WTC11 (cell line): ENCODE measurements around the gene BAG1. TPM values are rescaled to one million over a fixed set of nuclear protein-coding genes. Genes with fewer than 3 reads are reported as not detected.

Source experiments
- ATAC-seq: fragments of 200-7000 bp; cut with Tn5 transposase; 2 replicates; pipeline ENCODE4 v1.10.0; 2021; ENCODE audit warnings: mild to moderate bottlenecking, moderate library complexity
- CTCF ChIA-PET: fragments of 300-600 bp; sonication (Branson Sonifier 250); formaldehyde crosslinking; loops from one replicate; lab custom pipeline; 2021; ENCODE audit warnings: antibody characterized with exemption; lab: Charles Lee
- POLR2A ChIA-PET: fragments of 350-600 bp; sonication (Branson Sonifier 250); formaldehyde crosslinking; loops from one replicate; lab custom pipeline; 2021; ENCODE audit warnings: antibody characterized with exemption; lab: Charles Lee
- DNase-seq: peaks from one replicate; pipeline ENCODE4 v3.0.0; 2021; ENCODE audit warnings: low spot score
- H3K27ac Mint-ChIP-seq: 2 replicates; pipeline ENCODE4 v1.8.0; 2021; ENCODE audit warnings: mixed read lengths
- H3K27me3 Mint-ChIP-seq: 2 replicates; pipeline ENCODE4 v1.8.0; 2021; ENCODE audit warnings: low read depth, mild to moderate bottlenecking, moderate library complexity, mixed read lengths
- H3K36me3 Mint-ChIP-seq: 2 replicates; pipeline ENCODE4 v1.8.0; 2021; ENCODE audit warnings: mixed read lengths
- H3K4me1 Mint-ChIP-seq: 2 replicates; pipeline ENCODE4 v1.8.0; 2022; ENCODE audit warnings: mixed read lengths
- H3K4me3 Mint-ChIP-seq: 2 replicates; pipeline ENCODE4 v1.8.0; 2021; ENCODE audit warnings: mild to moderate bottlenecking, moderate library complexity, mixed read lengths
- H3K9me3 Mint-ChIP-seq: 2 replicates; pipeline ENCODE4 v1.8.0; 2021; ENCODE audit warnings: mixed read lengths
- AR ChIP-seq: fragments of 250-450 bp; sonication (Bioruptor Pico); IDR thresholded peaks from 2 replicates; pipeline ENCODE4 v1.9.0; 2021; ENCODE audit warnings: mild to moderate bottlenecking
- CBFB ChIP-seq: sonication (generic); formaldehyde crosslinking; IDR thresholded peaks from 2 replicates; pipeline ENCODE4 v1.8.1; 2022; ENCODE audit warnings: mild to moderate bottlenecking, low read depth, missing genetic modification reagents
- ERG ChIP-seq: fragments of 250-450 bp; sonication (Bioruptor Pico); IDR thresholded peaks from 2 replicates; pipeline ENCODE4 v1.8.0; 2021; ENCODE audit warnings: mild to moderate bottlenecking
- FOXJ3 ChIP-seq: sonication (generic); formaldehyde crosslinking; IDR thresholded peaks from 2 replicates; pipeline ENCODE4 v1.9.0; 2021; ENCODE audit warnings: missing genetic modification reagents, mild to moderate bottlenecking, borderline replicate concordance
- FOXP1 ChIP-seq: sonication (generic); formaldehyde crosslinking; IDR thresholded peaks from 2 replicates; pipeline ENCODE4 v1.8.0; 2022; ENCODE audit warnings: missing genetic modification reagents, mild to moderate bottlenecking, moderate library complexity, borderline replicate concordance
- FOXP4 ChIP-seq: sonication (generic); formaldehyde crosslinking; IDR thresholded peaks from 2 replicates; pipeline ENCODE4 v1.8.0; 2022; ENCODE audit warnings: mild to moderate bottlenecking, missing genetic modification reagents
- GRHL2 ChIP-seq: fragments of 250-450 bp; sonication (Bioruptor Pico); IDR thresholded peaks from 2 replicates; pipeline ENCODE4 v1.8.0; 2022; ENCODE audit warnings: mild to moderate bottlenecking, moderate library complexity; ENCODE audit not compliant: insufficient replicate concordance, severe bottlenecking
- NR2C2 ChIP-seq: sonication (generic); formaldehyde crosslinking; IDR thresholded peaks from 2 replicates; pipeline ENCODE4 v1.8.0; 2022; ENCODE audit warnings: mild to moderate bottlenecking, missing genetic modification reagents
- NR3C1 ChIP-seq: sonication (generic); formaldehyde crosslinking; conservative IDR thresholded peaks from 2 replicates; pipeline ENCODE4 v1.8.1; 2023; ENCODE audit warnings: low read depth, mild to moderate bottlenecking, missing genetic modification reagents
- PRRX2 ChIP-seq: fragments of 250-450 bp; sonication (Bioruptor Pico); IDR thresholded peaks from 2 replicates; pipeline ENCODE4 v1.8.0; 2021; ENCODE audit warnings: mild to moderate bottlenecking
- ZNF396 ChIP-seq: fragments of 250-450 bp; sonication (Bioruptor Pico); IDR thresholded peaks from 2 replicates; pipeline ENCODE4 v1.8.0; 2021; ENCODE audit warnings: mild to moderate bottlenecking, moderate library complexity, borderline replicate concordance
- ZNF423 ChIP-seq: fragments of 250-450 bp; sonication (Bioruptor Pico); IDR thresholded peaks from 2 replicates; pipeline ENCODE4 v2.1.2; 2022; ENCODE audit warnings: mild to moderate bottlenecking, moderate library complexity
- total RNA-seq: library from RNA; stranded (reverse); gene quantifications from 3 replicates; pipeline ENCODE4 v1.2.3, GENCODE V29; 2021
- TF ChIP-seq, protein P1 (sequence below): sonication (generic); formaldehyde crosslinking; conservative IDR thresholded peaks from 2 replicates; pipeline ENCODE4 v1.8.1; 2022; ENCODE audit warnings: mild to moderate bottlenecking, missing genetic modification reagents
- TF ChIP-seq, protein P2 (sequence below): sonication (generic); formaldehyde crosslinking; IDR thresholded peaks from 2 replicates; pipeline ENCODE4 v1.8.0; 2023; ENCODE audit warnings: missing genetic modification reagents

Gene BAG1
- total RNA-seq, 1 experiment from 2014 or later = 52.9 TPM

- DNase-seq (no peak), ATAC-seq (no peak; the same call in 1 of the 2 replicates)
- H3K27me3 Mint-ChIP-seq = no peaks in the 10 kb centered on the region; the same call in 1 of the 2 replicates
- ChIA-PET POLR2A (no interaction called here), CTCF (interaction anchor here (1.4 kb wide), 1 partner anchor 11 kb away, joined by 4 read pairs; no protein-coding TSS in a partner anchor)
- TF ChIP-seq NR2C2 (no peak), AR (CRISPR knock-in tag) (no peak), PRRX2 (no peak)
- TF ChIP-seq, protein P1, sequence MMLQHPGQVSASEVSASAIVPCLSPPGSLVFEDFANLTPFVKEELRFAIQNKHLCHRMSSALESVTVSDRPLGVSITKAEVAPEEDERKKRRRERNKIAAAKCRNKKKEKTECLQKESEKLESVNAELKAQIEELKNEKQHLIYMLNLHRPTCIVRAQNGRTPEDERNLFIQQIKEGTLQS (CRISPR knock-in tag) = no peak
- H3K36me3 Mint-ChIP-seq = no peaks in the 10 kb centered on the region
- no peaks in the 10 kb centered on the region for H3K4me1 Mint-ChIP-seq
- no peak overlapping the region for H3K27ac Mint-ChIP-seq
- no peaks in the 10 kb centered on the region for H3K9me3 Mint-ChIP-seq
- no peak overlapping the region for H3K4me3 Mint-ChIP-seq
These were observed 43.0 kb downstream of the BAG1 start for GRCh38 chr9:33221568-33221884.

GRCh38 chr9:33220681-33221567, 43.6 kb downstream of the BAG1 start:
- no peaks in the 10 kb centered on the region for H3K9me3 Mint-ChIP-seq
- TF ChIP-seq, protein P2, sequence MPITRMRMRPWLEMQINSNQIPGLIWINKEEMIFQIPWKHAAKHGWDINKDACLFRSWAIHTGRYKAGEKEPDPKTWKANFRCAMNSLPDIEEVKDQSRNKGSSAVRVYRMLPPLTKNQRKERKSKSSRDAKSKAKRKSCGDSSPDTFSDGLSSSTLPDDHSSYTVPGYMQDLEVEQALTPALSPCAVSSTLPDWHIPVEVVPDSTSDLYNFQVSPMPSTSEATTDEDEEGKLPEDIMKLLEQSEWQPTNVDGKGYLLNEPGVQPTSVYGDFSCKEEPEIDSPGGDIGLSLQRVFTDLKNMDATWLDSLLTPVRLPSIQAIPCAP (CRISPR knock-in tag) = no peak
- TF ChIP-seq ZNF423 (CRISPR knock-in tag) = no peak
- no peak for TF ChIP-seq NR2C2
- TF ChIP-seq GRHL2 (CRISPR knock-in tag) = no peak
- no peak for TF ChIP-seq NR3C1
- no peak for TF ChIP-seq ZNF396
- no peak for TF ChIP-seq FOXJ3 (CRISPR knock-in tag)
- TF ChIP-seq CBFB = no peak
- TF ChIP-seq ERG (CRISPR knock-in tag) = no peak
- no peak for TF ChIP-seq FOXP4 (CRISPR knock-in tag)
- TF ChIP-seq, protein P1 (CRISPR knock-in tag) = no peak
- TF ChIP-seq FOXP1 (CRISPR knock-in tag) = no peak
- ATAC-seq (no peak), DNase-seq (no peak)
- H3K27ac Mint-ChIP-seq = no peak overlapping the region
- H3K27me3 Mint-ChIP-seq = no peaks in the 10 kb centered on the region; the same call in none of the 2 replicates
- no peaks in the 10 kb centered on the region for H3K36me3 Mint-ChIP-seq
- POLR2A ChIA-PET = no interaction called here
- H3K4me1 Mint-ChIP-seq = no peaks in the 10 kb centered on the region
- no peak overlapping the region for H3K4me3 Mint-ChIP-seq
- CTCF ChIA-PET = no interaction called here
